ENCODE results near the gene SULF2. TPM values are rescaled to one million over a fixed set of nuclear protein-coding genes. Genes with fewer than 3 reads are reported as not detected.

Gene SULF2
- total and polyA plus RNA-seq, 4 donors: 8.1 to 25.4 (median 12.0) TPM

DNA sequence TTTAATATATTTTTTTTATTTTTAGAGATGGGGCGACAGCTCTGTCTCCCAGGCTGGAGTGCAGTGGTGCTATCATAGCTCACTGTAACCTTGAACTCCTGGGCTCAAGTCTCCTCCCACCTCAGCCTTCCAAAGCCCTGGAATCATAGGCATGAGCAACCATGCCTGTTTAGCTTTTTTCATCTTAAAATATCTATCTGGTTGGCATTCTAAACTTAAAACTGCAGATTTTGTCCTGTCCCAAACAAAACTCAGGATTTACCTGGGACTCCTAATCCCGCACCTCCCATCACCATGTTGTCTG, 124.7 kb downstream of the SULF2 start:
- no peak for TF ChIP-seq HNF4G (IDR thresholded peaks at IDR 0.05)
- TF ChIP-seq YY1 (IDR thresholded peaks at IDR 0.05): no peak
- TF ChIP-seq EGR1 (IDR thresholded peaks at IDR 0.05; ENCODE audit: low read depth in 2 of 2): no peak
- no peak for DNase-seq (ENCODE audit: low spot score)
- H3K4me3 ChIP-seq (ENCODE audit: low read depth in 1 of 3, low read length in 3 of 3): no peak overlapping the region
- 94% methylated on average over 2 of the region's 2 CpGs for WGBS
- no peak overlapping the region for H3K9ac ChIP-seq (ENCODE audit: low read depth in 1 of 2, low read length in 2 of 2)
- H3K9me3 ChIP-seq (ENCODE audit: control insufficient read depth in 4 of 4, low read length in 3 of 4): no peaks in the 10 kb centered on the region
- H3K27me3 ChIP-seq (ENCODE audit: control insufficient read depth in 4 of 4, insufficient read depth in 4 of 4, low read length in 3 of 4): no peaks in the 10 kb centered on the region
- peaks cover 2 to 21% (median 7%) of the 10 kb centered on the region in 4 donors for H3K36me3 ChIP-seq (ENCODE audit: control insufficient read depth in 4 of 4, insufficient read depth in 3 of 4, low read depth in 1 of 4, low read length in 3 of 4)
- no peak overlapping the region for H3K27ac ChIP-seq (ENCODE audit: low read depth in 1 of 2, low read length in 2 of 2)
- H3K4me1 ChIP-seq (ENCODE audit: control insufficient read depth in 4 of 4, insufficient read depth in 4 of 4, low read length in 3 of 4): no peaks in the 10 kb centered on the region

DNA sequence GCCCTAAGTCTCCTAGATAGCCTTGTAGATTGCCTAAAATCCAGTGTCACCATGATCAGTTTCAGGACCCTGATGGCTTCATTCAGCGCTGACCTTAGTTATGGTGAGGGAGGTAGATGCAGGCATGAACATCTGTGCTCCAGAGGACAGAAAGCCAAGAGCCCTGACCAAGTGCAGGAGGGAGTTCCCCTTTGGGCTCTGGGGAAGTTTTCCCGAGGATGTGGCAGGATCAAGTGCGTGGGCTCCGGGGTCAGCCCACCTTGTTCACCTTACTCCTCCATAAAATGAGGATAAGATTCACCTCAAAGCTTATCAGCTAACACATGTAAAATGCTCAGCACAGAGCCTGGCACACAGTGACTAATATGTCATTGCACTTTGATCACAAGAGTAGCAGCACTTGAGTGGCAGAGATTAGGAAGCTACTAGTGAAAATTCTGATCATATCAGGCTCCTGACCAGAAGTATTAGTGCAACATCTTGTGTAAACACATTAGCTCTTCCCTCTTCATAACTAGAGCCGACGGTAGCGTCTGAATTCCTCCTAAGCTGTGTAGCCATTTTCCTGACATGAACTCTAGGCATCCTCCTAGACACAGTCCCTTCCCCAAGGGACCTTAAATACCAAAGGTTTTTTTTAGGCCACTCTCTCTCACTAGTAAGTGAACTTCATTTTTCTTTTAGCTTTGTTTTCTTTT, 125.2 kb downstream of the SULF2 start:
- no peaks in the 10 kb centered on the region for H3K9me3 ChIP-seq (ENCODE audit: control insufficient read depth in 4 of 4, low read length in 3 of 4)

DNA sequence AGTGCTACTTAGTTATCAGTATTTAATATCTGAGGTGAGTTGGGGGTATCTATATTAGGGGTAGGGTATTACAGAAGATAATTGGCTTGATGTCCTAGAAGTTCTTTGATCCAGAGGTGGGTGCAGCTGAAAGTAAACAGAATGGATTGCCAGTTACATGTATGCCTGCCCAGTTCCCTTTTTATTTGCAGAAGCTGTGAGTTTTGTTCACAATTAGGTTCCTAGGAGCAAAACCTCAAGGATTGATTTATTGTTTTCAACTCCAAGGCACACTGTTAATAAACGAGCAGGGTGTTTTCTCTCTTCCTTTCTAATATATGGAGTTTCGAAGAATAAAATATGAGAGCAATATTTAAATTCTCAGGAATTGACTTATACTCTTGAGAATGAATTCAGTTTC, 129.0 kb downstream of the SULF2 start:
- Histone ChIP-seq H3K4me3 (ENCODE audit: low read depth in 1 of 3, low read length in 3 of 3) (no peak overlapping the region), H3K27ac (ENCODE audit: low read depth in 1 of 2, low read length in 2 of 2) (no peak overlapping the region), H3K4me1 (ENCODE audit: control insufficient read depth in 4 of 4, insufficient read depth in 4 of 4, low read length in 3 of 4) (no peaks in the 10 kb centered on the region), H3K36me3 (ENCODE audit: control insufficient read depth in 4 of 4, insufficient read depth in 3 of 4, low read depth in 1 of 4, low read length in 3 of 4) (peaks cover 4 to 44% (median 32%) of the 10 kb centered on the region in 4 donors), H3K27me3 (ENCODE audit: control insufficient read depth in 4 of 4, insufficient read depth in 4 of 4, low read length in 3 of 4) (no peaks in the 10 kb centered on the region), H3K9ac (ENCODE audit: low read depth in 1 of 2, low read length in 2 of 2) (no peak overlapping the region), H3K9me3 (ENCODE audit: control insufficient read depth in 4 of 4, low read length in 3 of 4) (no peaks in the 10 kb centered on the region)
- no peak for DNase-seq (ENCODE audit: low spot score)
- 54% methylated on average over 2 of the region's 2 CpGs for WGBS
- TF ChIP-seq FOXA1 (IDR thresholded peaks at IDR 0.05) (no peak), FOXA2 (IDR thresholded peaks at IDR 0.05) (no peak), HNF4A (conservative IDR thresholded peaks at IDR 0.05) (no peak), JUND (IDR thresholded peaks at IDR 0.05) (no peak), TAF1 (conservative IDR thresholded peaks at IDR 0.05) (no peak), YY1 (IDR thresholded peaks at IDR 0.05) (no peak), HNF4G (IDR thresholded peaks at IDR 0.05) (no peak)
- TF ChIP-seq, protein P1, sequence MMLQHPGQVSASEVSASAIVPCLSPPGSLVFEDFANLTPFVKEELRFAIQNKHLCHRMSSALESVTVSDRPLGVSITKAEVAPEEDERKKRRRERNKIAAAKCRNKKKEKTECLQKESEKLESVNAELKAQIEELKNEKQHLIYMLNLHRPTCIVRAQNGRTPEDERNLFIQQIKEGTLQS (IDR thresholded peaks at IDR 0.05): no peak
- TF ChIP-seq, protein P2, sequence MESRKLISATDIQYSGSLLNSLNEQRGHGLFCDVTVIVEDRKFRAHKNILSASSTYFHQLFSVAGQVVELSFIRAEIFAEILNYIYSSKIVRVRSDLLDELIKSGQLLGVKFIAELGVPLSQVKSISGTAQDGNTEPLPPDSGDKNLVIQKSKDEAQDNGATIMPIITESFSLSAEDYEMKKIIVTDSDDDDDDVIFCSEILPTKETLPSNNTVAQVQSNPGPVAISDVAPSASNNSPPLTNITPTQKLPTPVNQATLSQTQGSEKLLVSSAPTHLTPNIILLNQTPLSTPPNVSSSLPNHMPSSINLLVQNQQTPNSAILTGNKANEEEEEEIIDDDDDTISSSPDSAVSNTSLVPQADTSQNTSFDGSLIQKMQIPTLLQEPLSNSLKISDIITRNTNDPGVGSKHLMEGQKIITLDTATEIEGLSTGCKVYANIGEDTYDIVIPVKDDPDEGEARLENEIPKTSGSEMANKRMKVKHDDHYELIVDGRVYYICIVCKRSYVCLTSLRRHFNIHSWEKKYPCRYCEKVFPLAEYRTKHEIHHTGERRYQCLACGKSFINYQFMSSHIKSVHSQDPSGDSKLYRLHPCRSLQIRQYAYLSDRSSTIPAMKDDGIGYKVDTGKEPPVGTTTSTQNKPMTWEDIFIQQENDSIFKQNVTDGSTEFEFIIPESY (IDR thresholded peaks at IDR 0.05): no peak
- TF ChIP-seq, protein P3, sequence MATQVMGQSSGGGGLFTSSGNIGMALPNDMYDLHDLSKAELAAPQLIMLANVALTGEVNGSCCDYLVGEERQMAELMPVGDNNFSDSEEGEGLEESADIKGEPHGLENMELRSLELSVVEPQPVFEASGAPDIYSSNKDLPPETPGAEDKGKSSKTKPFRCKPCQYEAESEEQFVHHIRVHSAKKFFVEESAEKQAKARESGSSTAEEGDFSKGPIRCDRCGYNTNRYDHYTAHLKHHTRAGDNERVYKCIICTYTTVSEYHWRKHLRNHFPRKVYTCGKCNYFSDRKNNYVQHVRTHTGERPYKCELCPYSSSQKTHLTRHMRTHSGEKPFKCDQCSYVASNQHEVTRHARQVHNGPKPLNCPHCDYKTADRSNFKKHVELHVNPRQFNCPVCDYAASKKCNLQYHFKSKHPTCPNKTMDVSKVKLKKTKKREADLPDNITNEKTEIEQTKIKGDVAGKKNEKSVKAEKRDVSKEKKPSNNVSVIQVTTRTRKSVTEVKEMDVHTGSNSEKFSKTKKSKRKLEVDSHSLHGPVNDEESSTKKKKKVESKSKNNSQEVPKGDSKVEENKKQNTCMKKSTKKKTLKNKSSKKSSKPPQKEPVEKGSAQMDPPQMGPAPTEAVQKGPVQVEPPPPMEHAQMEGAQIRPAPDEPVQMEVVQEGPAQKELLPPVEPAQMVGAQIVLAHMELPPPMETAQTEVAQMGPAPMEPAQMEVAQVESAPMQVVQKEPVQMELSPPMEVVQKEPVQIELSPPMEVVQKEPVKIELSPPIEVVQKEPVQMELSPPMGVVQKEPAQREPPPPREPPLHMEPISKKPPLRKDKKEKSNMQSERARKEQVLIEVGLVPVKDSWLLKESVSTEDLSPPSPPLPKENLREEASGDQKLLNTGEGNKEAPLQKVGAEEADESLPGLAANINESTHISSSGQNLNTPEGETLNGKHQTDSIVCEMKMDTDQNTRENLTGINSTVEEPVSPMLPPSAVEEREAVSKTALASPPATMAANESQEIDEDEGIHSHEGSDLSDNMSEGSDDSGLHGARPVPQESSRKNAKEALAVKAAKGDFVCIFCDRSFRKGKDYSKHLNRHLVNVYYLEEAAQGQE (IDR thresholded peaks at IDR 0.05): no peak

More for the DNA sequence above, 125.2 kb downstream of the SULF2 start:
- no peaks in the 10 kb centered on the region for H3K4me1 ChIP-seq (ENCODE audit: control insufficient read depth in 4 of 4, insufficient read depth in 4 of 4, low read length in 3 of 4)
- peaks cover 4 to 23% (median 7%) of the 10 kb centered on the region in 4 donors for H3K36me3 ChIP-seq (ENCODE audit: control insufficient read depth in 4 of 4, insufficient read depth in 3 of 4, low read depth in 1 of 4, low read length in 3 of 4)
- H3K27ac ChIP-seq (ENCODE audit: low read depth in 1 of 2, low read length in 2 of 2): no peak overlapping the region
- H3K27me3 ChIP-seq (ENCODE audit: control insufficient read depth in 4 of 4, insufficient read depth in 4 of 4, low read length in 3 of 4): no peaks in the 10 kb centered on the region
- TF ChIP-seq, protein P4, sequence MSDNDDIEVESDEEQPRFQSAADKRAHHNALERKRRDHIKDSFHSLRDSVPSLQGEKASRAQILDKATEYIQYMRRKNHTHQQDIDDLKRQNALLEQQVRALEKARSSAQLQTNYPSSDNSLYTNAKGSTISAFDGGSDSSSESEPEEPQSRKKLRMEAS (IDR thresholded peaks at IDR 0.05): no peak
- TF ChIP-seq RXRA (IDR thresholded peaks at IDR 0.05) (no peak), FOXA1 (IDR thresholded peaks at IDR 0.05) (no peak), NR2F2 (IDR thresholded peaks at IDR 0.05) (no peak), JUND (IDR thresholded peaks at IDR 0.05) (no peak), GABPA (IDR thresholded peaks at IDR 0.05 in 1 of 2, conservative IDR thresholded peaks at IDR 0.05 in 1 of 2) (no peak), RAD21 (IDR thresholded peaks at IDR 0.05) (no peak), SP1 (IDR thresholded peaks at IDR 0.05) (no peak), HNF4G (IDR thresholded peaks at IDR 0.05) (no peak)
- TF ChIP-seq, protein P2 (IDR thresholded peaks at IDR 0.05): no peak
- TF ChIP-seq, protein P5, sequence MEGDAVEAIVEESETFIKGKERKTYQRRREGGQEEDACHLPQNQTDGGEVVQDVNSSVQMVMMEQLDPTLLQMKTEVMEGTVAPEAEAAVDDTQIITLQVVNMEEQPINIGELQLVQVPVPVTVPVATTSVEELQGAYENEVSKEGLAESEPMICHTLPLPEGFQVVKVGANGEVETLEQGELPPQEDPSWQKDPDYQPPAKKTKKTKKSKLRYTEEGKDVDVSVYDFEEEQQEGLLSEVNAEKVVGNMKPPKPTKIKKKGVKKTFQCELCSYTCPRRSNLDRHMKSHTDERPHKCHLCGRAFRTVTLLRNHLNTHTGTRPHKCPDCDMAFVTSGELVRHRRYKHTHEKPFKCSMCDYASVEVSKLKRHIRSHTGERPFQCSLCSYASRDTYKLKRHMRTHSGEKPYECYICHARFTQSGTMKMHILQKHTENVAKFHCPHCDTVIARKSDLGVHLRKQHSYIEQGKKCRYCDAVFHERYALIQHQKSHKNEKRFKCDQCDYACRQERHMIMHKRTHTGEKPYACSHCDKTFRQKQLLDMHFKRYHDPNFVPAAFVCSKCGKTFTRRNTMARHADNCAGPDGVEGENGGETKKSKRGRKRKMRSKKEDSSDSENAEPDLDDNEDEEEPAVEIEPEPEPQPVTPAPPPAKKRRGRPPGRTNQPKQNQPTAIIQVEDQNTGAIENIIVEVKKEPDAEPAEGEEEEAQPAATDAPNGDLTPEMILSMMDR (IDR thresholded peaks at IDR 0.05; ENCODE audit: low read depth, low read length, missing input control): no peak
- 83% methylated on average over 7 of the region's 7 CpGs for WGBS
- no peak overlapping the region for H3K4me3 ChIP-seq (ENCODE audit: low read depth in 1 of 3, low read length in 3 of 3)
- no peak for DNase-seq (ENCODE audit: low spot score)
- H3K9ac ChIP-seq (ENCODE audit: low read depth in 1 of 2, low read length in 2 of 2): no peak overlapping the region
